Testis (tissue), 3 donors: ENCODE data around the gene CST9L. TPM values are rescaled to one million over a fixed set of nuclear protein-coding genes. Genes with fewer than 3 reads are reported as not detected.

Source experiments
- DNase-seq: peaks from one replicate; pipeline ENCODE4 v3.0.0-alpha.2; 2019
- H3K27ac ChIP-seq, 2 donors: fragments of 200-600 bp; sonication (generic); one replicate each; pipeline ENCODE4 v1.5.1; 2019
- H3K27me3 ChIP-seq: fragments of 200-600 bp; sonication (generic); one replicate; pipeline ENCODE4 v1.5.1; 2019
- H3K36me3 ChIP-seq: fragments of 200-600 bp; sonication (generic); one replicate; pipeline ENCODE4 v1.5.1; 2017; ENCODE audit warnings: low read depth; ENCODE audit errors: missing control alignments
- H3K4me1 ChIP-seq: fragments of 200-600 bp; sonication (generic); one replicate; pipeline ENCODE4 v1.5.1; 2019
- H3K4me3 ChIP-seq, 2 donors: fragments of 200-600 bp; sonication (generic); one replicate each; pipeline ENCODE4 v1.5.1; 2017 to 2019
- H3K9me3 ChIP-seq: fragments of 200-600 bp; sonication (generic); one replicate; pipeline ENCODE4 v1.5.1; 2017
- POLR2A ChIP-seq: fragments of 450-650 bp; IDR thresholded peaks from one replicate; pipeline ENCODE4 v1.6.1; 2017; ENCODE audit warnings: antibody characterized with exemption, mild to moderate bottlenecking, moderate library complexity
- WGBS, 2 donors: methylation state at CpG; one replicate each; pipeline ENCODE4 v1.1.5; 2018; 5-methylcytosine and 5-hydroxymethylcytosine counted together
- intact Hi-C: fragments of 100-400 bp; cut with DNase I; formaldehyde crosslinking; loops from one replicate; pipeline ENCODE4 v1.15.1; 2023; ENCODE audit warnings: low total_unique reads
- polyA plus RNA-seq: library from polyadenylated mRNA; stranded (reverse); fragments of 350-450 nt; fragmentation: Illumina TruSeq; extraction: RNeasy Lipid Tissue Mini Kit (QIAGEN cat#74804); gene quantifications from one replicate; pipeline ENCODE4 v1.2.3, GENCODE V29; 2014; ENCODE audit warnings: low read depth, low replicate concordance; ENCODE audit not compliant: insufficient read depth
- total RNA-seq, 2 donors: library from RNA; depleted of rRNA; stranded (reverse); fragments of >200 nt; gene quantifications; one replicate each; pipeline ENCODE4 v1.2.3, GENCODE V29; 2016
- TF ChIP-seq, protein P1 (sequence below), 3 experiments: fragments of 450-650 bp in 2 of 3; fragments of 200-600 bp in 1 of 3; sonication (generic) in 1 of 3; IDR thresholded peaks; one replicate each; pipeline ENCODE4 v1.5.1; 2016 to 2019; ENCODE audit warnings: antibody characterized with exemption in 3 of 3, mild to moderate bottlenecking in 2 of 3, moderate library complexity in 1 of 3

The CST9L gene
- total and polyA plus RNA-seq, 3 donors from 2014 or later, result 78.8 to 184 (median 127) TPM

DNA sequence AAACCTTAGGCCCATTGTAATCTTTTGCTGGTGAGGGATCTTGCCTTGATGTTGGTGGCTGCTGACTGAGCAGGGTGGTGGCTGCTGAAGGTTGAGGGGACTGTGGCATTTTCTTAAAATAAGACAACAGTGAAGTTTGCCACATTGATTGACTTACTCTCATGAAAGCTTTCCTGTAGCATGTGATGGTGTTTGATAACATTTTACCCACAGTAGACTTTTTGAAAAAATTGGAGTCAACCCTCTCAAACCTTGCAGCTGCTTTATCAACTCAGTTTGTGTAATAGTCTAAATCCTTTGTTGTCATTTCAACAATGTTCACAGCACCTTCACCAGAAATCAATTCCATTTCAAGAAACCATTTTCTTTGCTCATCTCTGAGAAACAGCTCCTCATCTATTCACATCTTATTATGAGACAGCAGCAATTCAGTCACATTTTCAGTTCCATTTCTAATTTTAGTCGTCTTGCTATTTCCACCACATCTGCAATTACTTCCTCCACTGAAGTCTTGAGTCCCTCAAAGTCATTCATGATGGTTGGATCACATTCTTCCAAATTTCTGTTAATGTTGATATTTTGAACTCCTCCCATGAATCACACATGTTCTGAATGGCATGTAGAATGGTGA is 37.2 kb downstream of the CST9L start:
- Histone ChIP-seq H3K27ac (no peak overlapping the region), H3K4me3 (no peak overlapping the region), H3K9me3 (no peaks in the 10 kb centered on the region), H3K36me3 (no peaks in the 10 kb centered on the region), H3K27me3 (no peaks in the 10 kb centered on the region), H3K4me1 (no peaks in the 10 kb centered on the region)
- DNase-seq, result no peak
- WGBS, 2 donors, result 58 to 77% methylated on average over 1 of the region's 1 CpG
- intact Hi-C loops, result no loop called here
- TF ChIP-seq, protein P1, sequence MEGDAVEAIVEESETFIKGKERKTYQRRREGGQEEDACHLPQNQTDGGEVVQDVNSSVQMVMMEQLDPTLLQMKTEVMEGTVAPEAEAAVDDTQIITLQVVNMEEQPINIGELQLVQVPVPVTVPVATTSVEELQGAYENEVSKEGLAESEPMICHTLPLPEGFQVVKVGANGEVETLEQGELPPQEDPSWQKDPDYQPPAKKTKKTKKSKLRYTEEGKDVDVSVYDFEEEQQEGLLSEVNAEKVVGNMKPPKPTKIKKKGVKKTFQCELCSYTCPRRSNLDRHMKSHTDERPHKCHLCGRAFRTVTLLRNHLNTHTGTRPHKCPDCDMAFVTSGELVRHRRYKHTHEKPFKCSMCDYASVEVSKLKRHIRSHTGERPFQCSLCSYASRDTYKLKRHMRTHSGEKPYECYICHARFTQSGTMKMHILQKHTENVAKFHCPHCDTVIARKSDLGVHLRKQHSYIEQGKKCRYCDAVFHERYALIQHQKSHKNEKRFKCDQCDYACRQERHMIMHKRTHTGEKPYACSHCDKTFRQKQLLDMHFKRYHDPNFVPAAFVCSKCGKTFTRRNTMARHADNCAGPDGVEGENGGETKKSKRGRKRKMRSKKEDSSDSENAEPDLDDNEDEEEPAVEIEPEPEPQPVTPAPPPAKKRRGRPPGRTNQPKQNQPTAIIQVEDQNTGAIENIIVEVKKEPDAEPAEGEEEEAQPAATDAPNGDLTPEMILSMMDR (IDR thresholded peaks at IDR 0.05), result no peak
- TF ChIP-seq POLR2A, result no peak

DNA sequence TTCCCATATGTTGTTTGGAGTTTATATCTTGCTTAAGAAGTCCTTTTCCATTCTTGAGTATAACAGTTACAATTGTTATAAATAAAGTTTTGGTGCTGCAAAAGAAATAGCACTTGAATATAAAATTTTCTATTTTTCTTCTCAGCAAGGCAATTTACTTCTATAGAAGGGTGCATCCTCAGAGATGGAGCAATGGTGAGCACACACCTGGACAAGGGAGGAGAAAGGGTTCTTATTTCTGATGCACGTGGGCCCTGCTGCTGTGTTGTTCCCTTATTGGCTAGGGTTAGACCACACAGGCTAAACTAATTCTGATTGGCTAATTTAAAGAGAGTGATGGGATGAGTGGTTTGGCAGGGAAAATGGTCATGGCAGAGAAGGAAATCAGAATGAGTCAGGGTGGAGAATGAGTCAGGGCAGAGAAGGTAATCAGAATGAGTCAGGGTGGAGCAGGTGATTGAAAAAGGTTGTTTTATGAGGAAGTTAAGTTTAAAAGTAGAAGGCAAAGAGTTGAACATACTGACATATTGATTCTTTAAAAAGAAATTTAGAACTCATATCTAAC is 39.3 kb downstream of the CST9L start:
- no peaks in the 10 kb centered on the region for H3K36me3 ChIP-seq
- H3K27me3 ChIP-seq, result no peaks in the 10 kb centered on the region
- intact Hi-C loops, result no loop called here
- H3K27ac ChIP-seq, result no peak overlapping the region
- no peak overlapping the region for H3K4me3 ChIP-seq
- WGBS, 2 donors, result 57 to 79% methylated on average over 1 of the region's 1 CpG
- H3K4me1 ChIP-seq, result no peaks in the 10 kb centered on the region
- no peak for DNase-seq
- H3K9me3 ChIP-seq, result no peaks in the 10 kb centered on the region
- TF ChIP-seq, protein P1 (IDR thresholded peaks at IDR 0.05), result no peak
- no peak for TF ChIP-seq POLR2A

DNA sequence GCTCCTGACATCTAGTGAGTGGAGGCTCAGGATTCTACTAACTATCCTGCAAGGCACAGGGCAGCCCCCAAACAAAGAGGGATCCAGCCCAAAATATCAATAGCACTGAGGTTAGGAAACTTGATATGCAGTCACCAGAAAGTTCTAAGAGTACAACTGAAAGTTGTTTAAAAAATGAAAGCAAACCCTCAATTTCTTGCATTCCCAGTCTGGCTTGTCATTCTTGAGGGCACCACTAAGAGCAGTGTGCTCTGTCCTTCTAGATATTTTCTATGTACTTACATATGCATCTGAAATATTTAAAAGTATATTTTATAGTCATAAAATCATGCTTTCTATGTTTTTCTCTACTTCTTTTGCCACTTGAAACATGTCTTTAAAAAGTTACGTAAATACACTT is 41.4 kb downstream of the CST9L start:
- Histone ChIP-seq H3K9me3 (no peaks in the 10 kb centered on the region), H3K27ac (no peak overlapping the region), H3K4me1 (no peaks in the 10 kb centered on the region), H3K36me3 (no peaks in the 10 kb centered on the region), H3K27me3 (no peaks in the 10 kb centered on the region), H3K4me3 (no peak overlapping the region)
- WGBS, 2 donors, result 93 to 95% methylated on average over 1 of the region's 1 CpG
- intact Hi-C loops, result no loop called here
- TF ChIP-seq, protein P1 (IDR thresholded peaks at IDR 0.05), result no peak
- TF ChIP-seq POLR2A, result no peak
- no peak for DNase-seq

DNA sequence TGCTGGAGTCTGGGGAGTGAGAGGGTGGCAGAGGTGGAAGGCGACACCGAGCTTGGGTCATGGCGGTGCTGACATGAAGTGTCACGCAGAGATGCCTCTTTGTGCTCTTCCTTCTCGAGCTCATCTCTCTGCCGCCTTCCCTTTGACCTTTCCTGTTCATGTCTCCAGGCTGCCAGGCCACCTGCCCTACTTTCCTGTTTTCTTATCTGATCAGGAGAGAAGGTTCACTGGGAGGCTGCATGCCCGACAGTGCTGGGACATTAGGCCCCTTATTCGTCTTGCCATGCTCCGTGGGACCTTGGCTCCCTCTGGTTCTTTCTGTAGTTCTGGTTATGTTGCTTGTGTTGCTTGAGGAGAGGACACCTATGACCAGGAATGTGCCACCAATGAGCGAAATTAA is 44.1 kb downstream of the CST9L start:
- Histone ChIP-seq H3K27me3 (no peaks in the 10 kb centered on the region), H3K4me1 (no peaks in the 10 kb centered on the region)
- intact Hi-C loops, result no loop called here

More for the DNA sequence above, 44.1 kb downstream of the CST9L start:
- no peak for DNase-seq
- Histone ChIP-seq H3K27ac (no peak overlapping the region), H3K9me3 (no peaks in the 10 kb centered on the region), H3K4me3 (no peak overlapping the region), H3K36me3 (no peaks in the 10 kb centered on the region)
- WGBS, 2 donors, result 90 to 91% methylated on average over 10 of the region's 10 CpGs
- TF ChIP-seq POLR2A, result no peak
- TF ChIP-seq, protein P1 (IDR thresholded peaks at IDR 0.05), result no peak
